Measurements from ENCODE around the gene AGPAT1. TPM values are rescaled to one million over a fixed set of nuclear protein-coding genes. Genes with fewer than 3 reads are reported as not detected.

Gene AGPAT1
- total and polyA plus RNA-seq, 2 experiments from 2014 or later: 69.6 to 128 TPM

- peaks cover 8% of the 10 kb centered on the region for H3K4me1 ChIP-seq (ENCODE audit: low read depth)
- no peak within 1 kb of the TSS for H3K4me3 ChIP-seq
- no peaks in the 10 kb centered on the region for H3K27me3 ChIP-seq
- no peak for TF ChIP-seq CTCF (IDR thresholded peaks at IDR 0.05; ENCODE audit: low read depth, low read length)
- peak within 1 kb of the TSS; percentile 71 for H3K27ac ChIP-seq
- H3K9me3 ChIP-seq (ENCODE audit: low read depth): no peaks in the 10 kb centered on the region
- no peak for DNase-seq (ENCODE audit: low read depth in 1 of 2, low spot score in 1 of 2)
- H3K36me3 ChIP-seq: peaks cover 15% of the 10 kb centered on the region
Measured at GRCh38 chr6:32184084-32184640, 8.3 kb upstream of the AGPAT1 start, which contains the start of gene AGER. TSS of gene AGER (minus strand) at chr6:32184253. CDS start at chr6:32184222, 31 bp downstream.

- no peak overlapping the region for H3K4me3 ChIP-seq
- no peak for TF ChIP-seq CTCF (IDR thresholded peaks at IDR 0.05; ENCODE audit: low read depth, low read length)
- H3K4me1 ChIP-seq (ENCODE audit: low read depth): peaks cover 9% of the 10 kb centered on the region
- no peaks in the 10 kb centered on the region for H3K27me3 ChIP-seq
- H3K27ac ChIP-seq: peak overlapping the region; percentile 71
- no peak for DNase-seq (ENCODE audit: low read depth in 1 of 2, low spot score in 1 of 2)
- peaks cover 15% of the 10 kb centered on the region for H3K36me3 ChIP-seq
- no peaks in the 10 kb centered on the region for H3K9me3 ChIP-seq (ENCODE audit: low read depth)
Measured at GRCh38 chr6:32183483-32184083, 7.7 kb upstream of the AGPAT1 start.

DNA sequence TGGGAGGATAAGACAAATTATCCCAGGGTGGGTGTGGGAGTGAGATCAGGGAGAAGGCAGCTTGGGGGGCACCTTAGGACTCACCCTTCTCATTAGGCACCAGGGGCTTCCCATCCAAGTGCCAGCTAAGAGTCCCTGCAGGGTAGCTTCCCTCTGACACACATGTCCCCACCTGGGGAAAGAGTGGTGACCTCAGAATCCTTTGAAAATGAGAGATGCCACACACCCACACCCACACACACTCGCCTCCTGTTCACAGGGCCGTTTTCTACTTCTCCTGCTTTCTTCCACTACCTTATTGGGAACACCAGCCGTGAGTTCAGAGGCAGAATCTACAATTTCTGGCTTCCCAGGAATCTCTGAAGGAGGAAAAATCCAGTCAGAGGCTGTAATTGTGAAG lies 7.1 kb upstream of the AGPAT1 start:
- H3K27me3 ChIP-seq: no peaks in the 10 kb centered on the region
- peaks cover 6% of the 10 kb centered on the region for H3K4me1 ChIP-seq (ENCODE audit: low read depth)
- TF ChIP-seq CTCF (IDR thresholded peaks at IDR 0.05; ENCODE audit: low read depth, low read length): no peak
- no peaks in the 10 kb centered on the region for H3K9me3 ChIP-seq (ENCODE audit: low read depth)
- peaks cover 15% of the 10 kb centered on the region for H3K36me3 ChIP-seq
- H3K27ac ChIP-seq: peak overlapping the region; percentile 71
- H3K4me3 ChIP-seq: no peak overlapping the region
- DNase-seq (ENCODE audit: low read depth in 1 of 2, low spot score in 1 of 2): no peak

GRCh38 chr6:32182555-32182981 lies 6.7 kb upstream of the AGPAT1 start:
- H3K4me1 ChIP-seq (ENCODE audit: low read depth): peaks cover 6% of the 10 kb centered on the region
- no peaks in the 10 kb centered on the region for H3K9me3 ChIP-seq (ENCODE audit: low read depth)
- no peaks in the 10 kb centered on the region for H3K27me3 ChIP-seq
- no peak for TF ChIP-seq CTCF (IDR thresholded peaks at IDR 0.05; ENCODE audit: low read depth, low read length)
- no peak overlapping the region for H3K4me3 ChIP-seq
- DNase-seq (ENCODE audit: low read depth in 1 of 2, low spot score in 1 of 2): no peak
- peaks cover 13% of the 10 kb centered on the region for H3K36me3 ChIP-seq
- H3K27ac ChIP-seq: peak overlapping the region; percentile 71

GRCh38 chr6:32181915-32182529 lies 6.1 kb upstream of the AGPAT1 start:
- Histone ChIP-seq H3K4me1 (ENCODE audit: low read depth) (peaks cover 6% of the 10 kb centered on the region), H3K9me3 (ENCODE audit: low read depth) (no peaks in the 10 kb centered on the region), H3K4me3 (no peak overlapping the region), H3K27ac (peak overlapping the region; percentile 71), H3K27me3 (no peaks in the 10 kb centered on the region), H3K36me3 (peaks cover 8% of the 10 kb centered on the region)
- DNase-seq (ENCODE audit: low read depth in 1 of 2, low spot score in 1 of 2): no peak
- no peak for TF ChIP-seq CTCF (IDR thresholded peaks at IDR 0.05; ENCODE audit: low read depth, low read length)

All from cardiac muscle cell (in vitro differentiated cells and primary cell).